SK-N-SH (cell line): ENCODE data around the gene ZBTB22. TPM values are rescaled to one million over a fixed set of nuclear protein-coding genes. Genes with fewer than 3 reads are reported as not detected.

ENCODE experiments used
- CTCF ChIA-PET: fragments of 300-600, 350-600 bp; formaldehyde crosslinking; extraction: SDS; loops from one replicate; lab custom pipeline; 2021; lab: Yijun Ruan, JAX
- POLR2A ChIA-PET: fragments of 350-600 bp; sonication (Branson Sonifier 250); formaldehyde crosslinking; extraction: SDS; loops from one replicate; lab custom pipeline; 2020; ENCODE audit warnings: antibody characterized with exemption, inconsistent platforms; lab: Yijun Ruan, JAX
- DNase-seq: peaks from one replicate; pipeline ENCODE4 v3.0.0; 2012
- H2AFZ ChIP-seq: fragments of 200-600 bp; sonication (generic); 2 replicates; pipeline ENCODE4 v1.8.1; 2016; ENCODE audit warnings: antibody characterized with exemption, mild to moderate bottlenecking, low read depth
- H3F3A ChIP-seq: fragments of 200-600 bp; sonication (generic); replicated peaks from 2 replicates; pipeline ENCODE3; 2016; ENCODE audit warnings: antibody characterized with exemption, mild to moderate bottlenecking; ENCODE audit not compliant: insufficient read depth
- H3K27ac ChIP-seq, 2 experiments: fragments of 200-500 bp in 1 of 2; fragments of 200-600 bp in 1 of 2; sonication (Bioruptor generic) in 1 of 2; sonication (generic), shearing (Covaris generic) in 1 of 2; 2 replicates each; pipeline versions ENCODE4 v1.5.1 to v1.6.1; 2014 to 2016; ENCODE audit warnings: low read depth in 2 of 2, inconsistent platforms in 1 of 2, low read length in 1 of 2, mild to moderate bottlenecking in 1 of 2, mixed read lengths in 1 of 2
- H3K27me3 ChIP-seq: fragments of 200-600 bp; sonication (generic), shearing (Covaris generic); 2 replicates; pipeline ENCODE4 v1.6.1; 2016; ENCODE audit warnings: mixed run types; ENCODE audit not compliant: insufficient read depth
- H3K36me3 ChIP-seq, 2 experiments: fragments of 200-500 bp in 1 of 2; fragments of 200-600 bp in 1 of 2; sonication (Bioruptor generic) in 1 of 2; sonication (generic) in 1 of 2; replicated peaks in 1 of 2; 2 replicates each; pipeline versions ENCODE3 to v1.5.1; 2014 to 2016; ENCODE audit warnings: low read length in 1 of 2, mild to moderate bottlenecking in 1 of 2; ENCODE audit not compliant: insufficient read depth in 2 of 2, control insufficient read depth in 1 of 2
- H3K4me1 ChIP-seq, 2 experiments: fragments of 200-500 bp in 1 of 2; fragments of 200-600 bp in 1 of 2; sonication (Bioruptor generic) in 1 of 2; sonication (generic), shearing (Covaris generic) in 1 of 2; 2 replicates each; pipeline versions ENCODE4 v1.5.1 to v1.6.1; 2014 to 2016; ENCODE audit warnings: low read depth in 1 of 2, low read length in 1 of 2, mixed run types in 1 of 2; ENCODE audit not compliant: insufficient read depth in 2 of 2, control insufficient read depth in 1 of 2
- H3K4me2 ChIP-seq: fragments of 200-600 bp; sonication (generic), shearing (Covaris generic); 2 replicates; pipeline ENCODE4 v1.6.1; 2017; ENCODE audit warnings: mixed run types
- H3K4me3 ChIP-seq, 2 experiments: fragments of 200-500 bp in 1 of 2; fragments of 200-600 bp in 1 of 2; sonication (Bioruptor generic) in 1 of 2; sonication (generic), shearing (Covaris generic) in 1 of 2; 2 replicates each; pipeline versions ENCODE4 v1.5.1 to v1.8.1; 2014 to 2016; ENCODE audit warnings: low read depth in 2 of 2, inconsistent platforms in 1 of 2, low read length in 1 of 2, mild to moderate bottlenecking in 1 of 2, mixed read lengths in 1 of 2, moderate library complexity in 1 of 2
- H3K79me2 ChIP-seq: fragments of 200-600 bp; sonication (generic); 2 replicates; pipeline ENCODE4 v1.8.1; 2017; ENCODE audit warnings: mild to moderate bottlenecking; ENCODE audit not compliant: insufficient read depth
- H3K9ac ChIP-seq: fragments of 200-600 bp; sonication (generic); 2 replicates; pipeline ENCODE4 v1.6.1; 2017; ENCODE audit warnings: mixed run types
- H3K9me2 ChIP-seq: fragments of 200-600 bp; sonication (generic); 2 replicates; pipeline ENCODE4 v1.6.1; 2017; ENCODE audit warnings: mixed run types
- H3K9me3 ChIP-seq: fragments of 200-600 bp; sonication (generic); 2 replicates; pipeline ENCODE4 v1.6.1; 2017; ENCODE audit warnings: mixed run types, mild to moderate bottlenecking, moderate library complexity
- H4K20me1 ChIP-seq: fragments of 200-600 bp; sonication (generic); 2 replicates; pipeline ENCODE4 v1.6.1; 2017; ENCODE audit warnings: mild to moderate bottlenecking, mixed run types; ENCODE audit not compliant: insufficient read depth
- CHD2 ChIP-seq: fragments of 150-350 bp; IDR thresholded peaks from 2 replicates; pipeline ENCODE4 v1.6.1; 2018; ENCODE audit warnings: low read length; ENCODE audit not compliant: partially characterized antibody
- EZH2phosphoT487 ChIP-seq: fragments of 200-600 bp; sonication (generic); IDR thresholded peaks from 2 replicates; pipeline ENCODE4 v1.6.1; 2017; ENCODE audit warnings: low read depth, mixed run types, mild to moderate bottlenecking, antibody characterized with exemption, moderate library complexity, borderline replicate concordance
- FOSL2 ChIP-seq: IDR thresholded peaks from 2 replicates; pipeline ENCODE4 v1.4.0; 2012; ENCODE audit warnings: low read depth, mild to moderate bottlenecking, moderate library complexity, borderline replicate concordance
- JUND ChIP-seq: IDR thresholded peaks from 2 replicates; pipeline ENCODE4 v1.4.0; 2012
- MEF2A ChIP-seq: IDR thresholded peaks from 2 replicates; pipeline ENCODE4 v1.4.0; 2012; ENCODE audit warnings: low read depth, borderline replicate concordance
- NFIC ChIP-seq: IDR thresholded peaks from 2 replicates; pipeline ENCODE4 v1.4.0; 2012; ENCODE audit warnings: borderline replicate concordance
- RAD21 ChIP-seq: IDR thresholded peaks from 2 replicates; pipeline ENCODE4 v1.6.1; 2012; ENCODE audit warnings: mild to moderate bottlenecking, low read length
- RCOR1 ChIP-seq: fragments of 150-350 bp; IDR thresholded peaks from 2 replicates; pipeline ENCODE4 v1.6.1; 2017; ENCODE audit warnings: antibody characterized with exemption, low read length
- RXRA ChIP-seq: IDR thresholded peaks from 2 replicates; pipeline ENCODE4 v1.4.0; 2012; ENCODE audit warnings: low read depth, mild to moderate bottlenecking, borderline replicate concordance
- TCF12 ChIP-seq: IDR thresholded peaks from 2 replicates; pipeline ENCODE4 v1.4.0; 2012
- WGBS: methylation state at CpG from one replicate; pipeline ENCODE4 v1.1.6; 2017; ENCODE audit warnings: low lambda C conversion rate; 5-methylcytosine and 5-hydroxymethylcytosine counted together
- polyA plus RNA-seq, 3 experiments: library from polyadenylated mRNA; depleted of rRNA; stranded (reverse); fragments of >200 nt; gene quantifications; 2 replicates each; pipeline ENCODE4 v1.2.3, GENCODE V29; 2012
- TF ChIP-seq, protein P1 (sequence below): fragments of 150-350 bp; IDR thresholded peaks from 2 replicates; pipeline ENCODE4 v1.6.1; 2017; ENCODE audit warnings: antibody characterized with exemption, low read length, low read depth, borderline replicate concordance
- TF ChIP-seq, protein P2 (sequence below): IDR thresholded peaks from 2 replicates; pipeline ENCODE4 v1.4.0; 2012; ENCODE audit warnings: low read depth, borderline replicate concordance
- TF ChIP-seq, protein P3 (sequence below): IDR thresholded peaks from 2 replicates; pipeline ENCODE4 v1.6.1; 2012; ENCODE audit warnings: mild to moderate bottlenecking, low read depth, low read length, moderate library complexity
- TF ChIP-seq, protein P4 (sequence below): IDR thresholded peaks from 2 replicates; pipeline ENCODE4 v1.4.0; 2012; ENCODE audit warnings: low read depth
- TF ChIP-seq, protein P5 (sequence below): IDR thresholded peaks from 2 replicates; pipeline ENCODE4 v1.4.0; 2012; ENCODE audit warnings: low read depth, borderline replicate concordance

Gene ZBTB22
- polyA plus RNA-seq, 1 of the 3 experiments (the other 2 are of a cell fraction), result 19.5 TPM

DNA sequence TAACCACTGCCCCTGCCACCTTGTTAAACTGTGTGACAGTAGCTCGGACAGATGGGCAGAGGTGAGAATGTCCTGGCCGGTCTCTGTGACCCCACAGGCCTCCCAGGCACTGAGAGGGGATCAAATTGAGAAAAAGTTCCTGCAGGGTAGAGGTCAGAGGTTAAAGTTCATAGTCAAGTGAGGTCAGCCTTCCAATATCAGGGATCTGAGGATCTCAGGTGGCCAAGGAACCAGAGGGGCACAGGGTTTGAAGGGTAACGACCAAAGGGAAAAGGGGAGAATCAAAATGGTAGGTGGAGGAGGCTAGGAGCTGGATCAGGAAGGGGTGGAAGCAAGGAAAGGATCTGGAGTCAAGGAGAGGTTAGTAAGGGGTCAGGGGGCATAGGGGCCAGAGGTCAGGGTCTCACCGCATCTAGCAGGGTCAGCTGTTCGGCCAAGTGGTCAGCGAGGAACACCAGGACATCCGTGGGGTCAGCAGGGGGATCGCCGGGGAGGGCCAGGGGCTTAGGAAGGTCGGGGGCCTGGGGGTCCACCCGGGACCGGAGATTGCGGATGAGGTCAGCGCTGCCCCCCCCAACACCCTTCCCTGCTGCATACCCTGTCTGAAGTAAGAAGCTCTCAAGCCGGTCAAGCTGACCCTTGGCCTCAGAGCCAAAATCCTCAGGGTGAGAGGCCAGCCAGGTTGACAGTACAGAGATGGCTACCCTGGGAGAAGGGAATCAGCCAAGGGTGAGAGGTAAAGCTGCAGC, 21.7 kb downstream of the ZBTB22 start:
- peaks cover 27% of the 10 kb centered on the region for H3K79me2 ChIP-seq
- no peak overlapping the region for H3K4me2 ChIP-seq
- POLR2A ChIA-PET, result no interaction called here
- no peaks in the 10 kb centered on the region for H3K9me2 ChIP-seq
- H3K36me3 ChIP-seq, result peaks cover 17 to 48% of the 10 kb centered on the region in 2 experiments
- 87% methylated on average over 6 of the region's 15 CpGs for WGBS
- CTCF ChIA-PET, result interaction anchor here (3.9 kb wide), 1 partner anchor 19 kb away, joined by 19 read pairs; the partner anchor contains the start of gene B3GALT4
- no peaks in the 10 kb centered on the region for H3K9me3 ChIP-seq
- no peak overlapping the region for H2AFZ ChIP-seq
- peaks cover 2 to 15% of the 10 kb centered on the region in 2 experiments; a peak in 2 of 4 replicates for H3K4me1 ChIP-seq
- peaks cover 11% of the 10 kb centered on the region; the same call in 1 of the 2 replicates for H4K20me1 ChIP-seq
- no peak for TF ChIP-seq MEF2A
- peaks cover 18% of the 10 kb centered on the region for H3F3A ChIP-seq
- DNase-seq, result no peak
- no peaks in the 10 kb centered on the region for H3K27me3 ChIP-seq
- no peak overlapping the region for H3K27ac ChIP-seq
- H3K4me3 ChIP-seq, result no peak overlapping the region
- no peak overlapping the region for H3K9ac ChIP-seq

DNA sequence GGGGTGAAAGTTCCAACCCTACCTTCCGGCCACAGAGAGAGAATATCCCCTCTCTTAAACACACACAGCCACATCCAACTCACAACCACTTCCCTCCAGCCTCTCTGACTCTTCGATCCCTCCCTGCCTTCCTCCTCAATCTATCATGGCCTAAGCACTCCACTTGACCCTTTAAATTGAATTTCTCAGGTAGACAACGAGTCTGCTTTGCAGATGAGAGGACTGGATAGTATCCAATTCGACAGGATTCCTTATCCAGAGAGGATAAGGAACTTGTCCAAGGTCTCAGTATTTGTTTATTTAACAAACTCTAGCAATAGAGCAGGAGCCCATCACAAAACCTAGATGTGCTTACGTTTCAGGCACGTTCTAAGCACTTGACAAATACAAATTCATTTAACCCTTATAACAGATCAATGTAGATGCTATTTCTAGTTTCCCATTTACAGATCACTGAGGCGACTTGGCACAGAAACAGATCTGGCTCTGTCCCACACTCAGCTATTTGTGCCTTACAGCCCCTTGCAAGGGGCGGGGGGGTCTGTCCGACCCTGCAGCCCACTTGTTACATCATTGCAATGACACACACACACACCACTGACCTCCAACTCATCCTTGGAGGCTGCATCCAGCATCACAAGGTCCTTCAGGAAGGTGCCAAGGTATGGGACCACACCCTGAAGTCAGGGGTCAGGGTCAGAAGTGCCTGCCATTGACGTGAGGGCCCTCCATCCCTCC, 23.3 kb downstream of the ZBTB22 start:
- 63% methylated on average over 9 of the region's 10 CpGs for whole genome bisulfite sequencing
- Histone ChIP-seq H3K27ac (peak overlapping the region in 1 of 2 experiments; percentile 34; a peak in 1 of 4 replicates), H3F3A (peaks cover 3% of the 10 kb centered on the region), H3K9me2 (no peaks in the 10 kb centered on the region), H3K36me3 (peaks cover 17 to 52% of the 10 kb centered on the region in 2 experiments), H3K79me2 (peaks cover 38% of the 10 kb centered on the region), H3K9ac (no peak overlapping the region), H3K4me3 (no peak overlapping the region), H4K20me1 (no peaks in the 10 kb centered on the region), H3K4me1 (peaks cover 5 to 24% of the 10 kb centered on the region in 2 experiments; a peak in 3 of 4 replicates), H3K27me3 (no peaks in the 10 kb centered on the region), H3K9me3 (no peaks in the 10 kb centered on the region), H2AFZ (no peak overlapping the region), H3K4me2 (no peak overlapping the region)
- ChIA-PET POLR2A (no interaction called here), CTCF (interaction anchor here (3.9 kb wide), 1 partner anchor 17 kb away, joined by 19 read pairs; the partner anchor contains the start of gene B3GALT4)
- DNase-seq, result no peak
- no peak for TF ChIP-seq MEF2A
- TF ChIP-seq, protein P1, sequence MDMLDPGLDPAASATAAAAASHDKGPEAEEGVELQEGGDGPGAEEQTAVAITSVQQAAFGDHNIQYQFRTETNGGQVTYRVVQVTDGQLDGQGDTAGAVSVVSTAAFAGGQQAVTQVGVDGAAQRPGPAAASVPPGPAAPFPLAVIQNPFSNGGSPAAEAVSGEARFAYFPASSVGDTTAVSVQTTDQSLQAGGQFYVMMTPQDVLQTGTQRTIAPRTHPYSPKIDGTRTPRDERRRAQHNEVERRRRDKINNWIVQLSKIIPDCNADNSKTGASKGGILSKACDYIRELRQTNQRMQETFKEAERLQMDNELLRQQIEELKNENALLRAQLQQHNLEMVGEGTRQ, result no peak
- TF ChIP-seq, protein P2, sequence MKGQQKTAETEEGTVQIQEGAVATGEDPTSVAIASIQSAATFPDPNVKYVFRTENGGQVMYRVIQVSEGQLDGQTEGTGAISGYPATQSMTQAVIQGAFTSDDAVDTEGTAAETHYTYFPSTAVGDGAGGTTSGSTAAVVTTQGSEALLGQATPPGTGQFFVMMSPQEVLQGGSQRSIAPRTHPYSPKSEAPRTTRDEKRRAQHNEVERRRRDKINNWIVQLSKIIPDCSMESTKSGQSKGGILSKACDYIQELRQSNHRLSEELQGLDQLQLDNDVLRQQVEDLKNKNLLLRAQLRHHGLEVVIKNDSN, result no peak
- TF ChIP-seq, protein P3, sequence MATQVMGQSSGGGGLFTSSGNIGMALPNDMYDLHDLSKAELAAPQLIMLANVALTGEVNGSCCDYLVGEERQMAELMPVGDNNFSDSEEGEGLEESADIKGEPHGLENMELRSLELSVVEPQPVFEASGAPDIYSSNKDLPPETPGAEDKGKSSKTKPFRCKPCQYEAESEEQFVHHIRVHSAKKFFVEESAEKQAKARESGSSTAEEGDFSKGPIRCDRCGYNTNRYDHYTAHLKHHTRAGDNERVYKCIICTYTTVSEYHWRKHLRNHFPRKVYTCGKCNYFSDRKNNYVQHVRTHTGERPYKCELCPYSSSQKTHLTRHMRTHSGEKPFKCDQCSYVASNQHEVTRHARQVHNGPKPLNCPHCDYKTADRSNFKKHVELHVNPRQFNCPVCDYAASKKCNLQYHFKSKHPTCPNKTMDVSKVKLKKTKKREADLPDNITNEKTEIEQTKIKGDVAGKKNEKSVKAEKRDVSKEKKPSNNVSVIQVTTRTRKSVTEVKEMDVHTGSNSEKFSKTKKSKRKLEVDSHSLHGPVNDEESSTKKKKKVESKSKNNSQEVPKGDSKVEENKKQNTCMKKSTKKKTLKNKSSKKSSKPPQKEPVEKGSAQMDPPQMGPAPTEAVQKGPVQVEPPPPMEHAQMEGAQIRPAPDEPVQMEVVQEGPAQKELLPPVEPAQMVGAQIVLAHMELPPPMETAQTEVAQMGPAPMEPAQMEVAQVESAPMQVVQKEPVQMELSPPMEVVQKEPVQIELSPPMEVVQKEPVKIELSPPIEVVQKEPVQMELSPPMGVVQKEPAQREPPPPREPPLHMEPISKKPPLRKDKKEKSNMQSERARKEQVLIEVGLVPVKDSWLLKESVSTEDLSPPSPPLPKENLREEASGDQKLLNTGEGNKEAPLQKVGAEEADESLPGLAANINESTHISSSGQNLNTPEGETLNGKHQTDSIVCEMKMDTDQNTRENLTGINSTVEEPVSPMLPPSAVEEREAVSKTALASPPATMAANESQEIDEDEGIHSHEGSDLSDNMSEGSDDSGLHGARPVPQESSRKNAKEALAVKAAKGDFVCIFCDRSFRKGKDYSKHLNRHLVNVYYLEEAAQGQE, result no peak
- no peak for TF ChIP-seq EZH2phosphoT487
- no peak for TF ChIP-seq NFIC
- TF ChIP-seq RAD21, result no peak
- TF ChIP-seq TCF12, result no peak
- TF ChIP-seq FOSL2, result no peak
- TF ChIP-seq, protein P4, sequence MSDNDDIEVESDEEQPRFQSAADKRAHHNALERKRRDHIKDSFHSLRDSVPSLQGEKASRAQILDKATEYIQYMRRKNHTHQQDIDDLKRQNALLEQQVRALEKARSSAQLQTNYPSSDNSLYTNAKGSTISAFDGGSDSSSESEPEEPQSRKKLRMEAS, result no peak
- no peak for TF ChIP-seq JUND
- TF ChIP-seq CHD2, result no peak
- no peak for TF ChIP-seq RXRA
- TF ChIP-seq RCOR1, result no peak
- TF ChIP-seq, protein P5, sequence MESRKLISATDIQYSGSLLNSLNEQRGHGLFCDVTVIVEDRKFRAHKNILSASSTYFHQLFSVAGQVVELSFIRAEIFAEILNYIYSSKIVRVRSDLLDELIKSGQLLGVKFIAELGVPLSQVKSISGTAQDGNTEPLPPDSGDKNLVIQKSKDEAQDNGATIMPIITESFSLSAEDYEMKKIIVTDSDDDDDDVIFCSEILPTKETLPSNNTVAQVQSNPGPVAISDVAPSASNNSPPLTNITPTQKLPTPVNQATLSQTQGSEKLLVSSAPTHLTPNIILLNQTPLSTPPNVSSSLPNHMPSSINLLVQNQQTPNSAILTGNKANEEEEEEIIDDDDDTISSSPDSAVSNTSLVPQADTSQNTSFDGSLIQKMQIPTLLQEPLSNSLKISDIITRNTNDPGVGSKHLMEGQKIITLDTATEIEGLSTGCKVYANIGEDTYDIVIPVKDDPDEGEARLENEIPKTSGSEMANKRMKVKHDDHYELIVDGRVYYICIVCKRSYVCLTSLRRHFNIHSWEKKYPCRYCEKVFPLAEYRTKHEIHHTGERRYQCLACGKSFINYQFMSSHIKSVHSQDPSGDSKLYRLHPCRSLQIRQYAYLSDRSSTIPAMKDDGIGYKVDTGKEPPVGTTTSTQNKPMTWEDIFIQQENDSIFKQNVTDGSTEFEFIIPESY, result no peak
